ENCODE results near the gene PCDHA4. TPM values are rescaled to one million over a fixed set of nuclear protein-coding genes. Genes with fewer than 3 reads are reported as not detected.
A peak's percentile ranks its signal among the peaks of the same experiment; 100 is the strongest.
"Not testable (repeated sequence)": the region's sequence is repeated elsewhere in the genome, so short reads cannot be mapped to it uniquely, and the experiment has no call there.

Gene PCDHA4
- total and polyA plus RNA-seq, 2 experiments from 2014 or later = 1.8 to 12.5 TPM

DNA sequence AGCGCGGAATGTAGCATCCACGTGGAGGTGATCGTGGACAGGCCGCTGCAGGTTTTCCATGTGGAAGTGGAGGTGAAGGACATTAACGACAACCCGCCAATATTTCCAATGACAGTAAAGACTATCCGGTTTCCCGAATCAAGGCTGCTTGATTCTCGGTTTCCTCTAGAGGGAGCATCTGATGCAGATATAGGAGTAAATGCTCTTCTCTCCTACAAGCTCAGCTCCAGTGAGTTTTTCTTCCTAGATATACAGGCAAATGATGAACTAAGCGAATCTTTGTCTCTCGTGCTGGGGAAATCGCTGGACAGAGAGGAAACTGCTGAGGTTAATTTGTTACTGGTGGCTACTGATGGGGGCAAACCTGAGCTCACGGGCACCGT is 11.6 kb upstream of the PCDHA4 start:
- Mint-ChIP-seq H3K36me3 (ENCODE audit: low read depth) (peaks cover 22% of the 10 kb centered on the region), H3K4me1 (no peaks in the 10 kb centered on the region), H3K4me3 (peak overlapping the region; percentile 84), H3K27ac (no peak overlapping the region), H3K9me3 (peaks cover 32% of the 10 kb centered on the region), H3K27me3 (ENCODE audit: insufficient read depth, low read depth, poor library complexity) (no peaks in the 10 kb centered on the region)
- no peaks in the 10 kb centered on the region for H3K9me2 ChIP-seq (ENCODE audit: insufficient read depth)
- H3K27ac ChIP-seq (ENCODE audit: low read depth) = no peak overlapping the region
- H3K4me2 ChIP-seq = peak overlapping the region; percentile 73
- no peaks in the 10 kb centered on the region for H3K27me3 ChIP-seq (ENCODE audit: insufficient read depth)
- H3K4me1 ChIP-seq (ENCODE audit: insufficient read depth) = no peaks in the 10 kb centered on the region
- no peak for TF ChIP-seq JUNB (IDR thresholded peaks at IDR 0.05; ENCODE audit: unreplicated experiment)
- TF ChIP-seq, protein P1, sequence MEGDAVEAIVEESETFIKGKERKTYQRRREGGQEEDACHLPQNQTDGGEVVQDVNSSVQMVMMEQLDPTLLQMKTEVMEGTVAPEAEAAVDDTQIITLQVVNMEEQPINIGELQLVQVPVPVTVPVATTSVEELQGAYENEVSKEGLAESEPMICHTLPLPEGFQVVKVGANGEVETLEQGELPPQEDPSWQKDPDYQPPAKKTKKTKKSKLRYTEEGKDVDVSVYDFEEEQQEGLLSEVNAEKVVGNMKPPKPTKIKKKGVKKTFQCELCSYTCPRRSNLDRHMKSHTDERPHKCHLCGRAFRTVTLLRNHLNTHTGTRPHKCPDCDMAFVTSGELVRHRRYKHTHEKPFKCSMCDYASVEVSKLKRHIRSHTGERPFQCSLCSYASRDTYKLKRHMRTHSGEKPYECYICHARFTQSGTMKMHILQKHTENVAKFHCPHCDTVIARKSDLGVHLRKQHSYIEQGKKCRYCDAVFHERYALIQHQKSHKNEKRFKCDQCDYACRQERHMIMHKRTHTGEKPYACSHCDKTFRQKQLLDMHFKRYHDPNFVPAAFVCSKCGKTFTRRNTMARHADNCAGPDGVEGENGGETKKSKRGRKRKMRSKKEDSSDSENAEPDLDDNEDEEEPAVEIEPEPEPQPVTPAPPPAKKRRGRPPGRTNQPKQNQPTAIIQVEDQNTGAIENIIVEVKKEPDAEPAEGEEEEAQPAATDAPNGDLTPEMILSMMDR (conservative IDR thresholded peaks at IDR 0.05; ENCODE audit: low read depth in 2 of 2) = peak; percentile 58 to 63
- H3K4me3 ChIP-seq = peak overlapping the region; percentile 55
- peak; percentile 94 for ATAC-seq
- no peaks in the 10 kb centered on the region for H3K79me2 ChIP-seq (replicated peaks; ENCODE audit: insufficient read depth)
- no peaks in the 10 kb centered on the region for H3F3A ChIP-seq (replicated peaks; ENCODE audit: low read depth)
- DNase-seq (ENCODE audit: low spot score) = peak; percentile 85
- no peaks in the 10 kb centered on the region for H3K36me3 ChIP-seq (ENCODE audit: insufficient read depth)
- H2AFZ ChIP-seq = peak overlapping the region; percentile 48
- H4K20me1 ChIP-seq (replicated peaks; ENCODE audit: insufficient read depth) = no peaks in the 10 kb centered on the region

DNA sequence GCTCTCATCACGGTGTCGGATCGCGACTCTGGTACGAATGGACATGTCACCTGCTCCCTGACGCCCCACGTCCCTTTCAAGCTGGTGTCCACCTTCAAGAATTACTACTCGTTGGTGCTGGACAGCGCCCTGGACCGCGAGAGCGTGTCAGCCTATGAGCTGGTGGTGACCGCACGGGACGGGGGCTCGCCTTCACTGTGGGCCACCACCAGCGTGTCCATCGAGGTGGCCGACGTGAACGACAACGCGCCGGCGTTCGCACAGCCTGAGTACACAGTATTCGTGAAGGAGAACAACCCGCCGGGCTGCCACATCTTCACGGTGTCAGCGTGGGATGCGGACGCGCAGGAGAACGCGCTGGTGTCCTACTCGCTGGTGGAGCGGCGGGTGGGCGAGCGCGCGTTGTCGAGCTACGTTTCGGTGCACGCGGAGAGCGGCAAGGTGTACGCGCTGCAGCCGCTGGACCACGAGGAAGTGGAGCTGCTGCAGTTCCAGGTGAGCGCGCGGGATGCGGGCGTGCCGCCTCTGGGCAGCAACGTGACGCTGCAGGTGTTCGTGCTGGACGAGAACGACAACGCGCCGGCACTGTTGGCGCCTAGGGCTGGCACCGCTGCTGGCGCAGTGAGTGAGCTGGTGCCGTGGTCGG is 10.7 kb upstream of the PCDHA4 start:
- Mint-ChIP-seq H3K9me3 (peaks cover 31% of the 10 kb centered on the region), H3K36me3 (ENCODE audit: low read depth) (peaks cover 29% of the 10 kb centered on the region), H3K4me3 (peak overlapping the region; percentile 84; the same call in 1 of the 3 replicates)
- H2AFZ ChIP-seq; H3K27me3 Mint-ChIP-seq (ENCODE audit: insufficient read depth, low read depth, poor library complexity); H3F3A ChIP-seq (replicated peaks; ENCODE audit: low read depth); H3K4me1 Mint-ChIP-seq; H4K20me1 ChIP-seq (replicated peaks; ENCODE audit: insufficient read depth); H3K9me2 ChIP-seq (ENCODE audit: insufficient read depth); H3K4me3 ChIP-seq; H3K4me2 ChIP-seq; ATAC-seq; H3K79me2 ChIP-seq (replicated peaks; ENCODE audit: insufficient read depth); H3K27me3 ChIP-seq (ENCODE audit: insufficient read depth); H3K27ac ChIP-seq (ENCODE audit: low read depth); DNase-seq (ENCODE audit: low spot score); H3K4me1 ChIP-seq (ENCODE audit: insufficient read depth); H3K36me3 ChIP-seq (ENCODE audit: insufficient read depth); H3K27ac Mint-ChIP-seq: not testable (repeated sequence)
- TF ChIP-seq, protein P2, sequence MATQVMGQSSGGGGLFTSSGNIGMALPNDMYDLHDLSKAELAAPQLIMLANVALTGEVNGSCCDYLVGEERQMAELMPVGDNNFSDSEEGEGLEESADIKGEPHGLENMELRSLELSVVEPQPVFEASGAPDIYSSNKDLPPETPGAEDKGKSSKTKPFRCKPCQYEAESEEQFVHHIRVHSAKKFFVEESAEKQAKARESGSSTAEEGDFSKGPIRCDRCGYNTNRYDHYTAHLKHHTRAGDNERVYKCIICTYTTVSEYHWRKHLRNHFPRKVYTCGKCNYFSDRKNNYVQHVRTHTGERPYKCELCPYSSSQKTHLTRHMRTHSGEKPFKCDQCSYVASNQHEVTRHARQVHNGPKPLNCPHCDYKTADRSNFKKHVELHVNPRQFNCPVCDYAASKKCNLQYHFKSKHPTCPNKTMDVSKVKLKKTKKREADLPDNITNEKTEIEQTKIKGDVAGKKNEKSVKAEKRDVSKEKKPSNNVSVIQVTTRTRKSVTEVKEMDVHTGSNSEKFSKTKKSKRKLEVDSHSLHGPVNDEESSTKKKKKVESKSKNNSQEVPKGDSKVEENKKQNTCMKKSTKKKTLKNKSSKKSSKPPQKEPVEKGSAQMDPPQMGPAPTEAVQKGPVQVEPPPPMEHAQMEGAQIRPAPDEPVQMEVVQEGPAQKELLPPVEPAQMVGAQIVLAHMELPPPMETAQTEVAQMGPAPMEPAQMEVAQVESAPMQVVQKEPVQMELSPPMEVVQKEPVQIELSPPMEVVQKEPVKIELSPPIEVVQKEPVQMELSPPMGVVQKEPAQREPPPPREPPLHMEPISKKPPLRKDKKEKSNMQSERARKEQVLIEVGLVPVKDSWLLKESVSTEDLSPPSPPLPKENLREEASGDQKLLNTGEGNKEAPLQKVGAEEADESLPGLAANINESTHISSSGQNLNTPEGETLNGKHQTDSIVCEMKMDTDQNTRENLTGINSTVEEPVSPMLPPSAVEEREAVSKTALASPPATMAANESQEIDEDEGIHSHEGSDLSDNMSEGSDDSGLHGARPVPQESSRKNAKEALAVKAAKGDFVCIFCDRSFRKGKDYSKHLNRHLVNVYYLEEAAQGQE (IDR thresholded peaks at IDR 0.05; ENCODE audit: unreplicated experiment) = peak; percentile 51

DNA sequence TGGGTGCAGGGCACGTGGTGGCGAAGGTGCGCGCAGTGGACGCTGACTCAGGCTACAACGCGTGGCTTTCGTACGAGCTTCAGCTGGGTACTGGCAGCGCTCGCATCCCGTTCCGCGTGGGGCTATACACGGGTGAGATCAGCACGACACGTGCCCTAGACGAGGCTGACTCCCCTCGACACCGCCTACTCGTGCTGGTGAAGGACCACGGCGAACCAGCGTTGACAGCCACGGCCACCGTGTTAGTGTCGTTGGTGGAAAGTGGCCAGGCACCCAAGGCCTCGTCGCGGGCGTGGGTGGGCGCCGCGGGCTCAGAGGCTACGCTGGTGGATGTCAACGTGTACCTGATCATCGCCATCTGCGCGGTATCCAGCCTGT is 10.2 kb upstream of the PCDHA4 start:
- no peak overlapping the region for H3K4me3 ChIP-seq
- H3K4me1 ChIP-seq (ENCODE audit: insufficient read depth) = no peaks in the 10 kb centered on the region
- H3K27ac ChIP-seq (ENCODE audit: low read depth) = no peak overlapping the region
- no peaks in the 10 kb centered on the region for H3F3A ChIP-seq (replicated peaks; ENCODE audit: low read depth)
- Mint-ChIP-seq H3K9me3 (peaks cover 35% of the 10 kb centered on the region), H3K4me1 (no peaks in the 10 kb centered on the region), H3K27me3 (ENCODE audit: insufficient read depth, low read depth, poor library complexity) (no peaks in the 10 kb centered on the region), H3K27ac (no peak overlapping the region), H3K4me3 (no peak overlapping the region), H3K36me3 (ENCODE audit: low read depth) (peaks cover 34% of the 10 kb centered on the region)
- H3K79me2 ChIP-seq (replicated peaks; ENCODE audit: insufficient read depth) = no peaks in the 10 kb centered on the region
- H2AFZ ChIP-seq = no peak overlapping the region
- no peaks in the 10 kb centered on the region for H4K20me1 ChIP-seq (replicated peaks; ENCODE audit: insufficient read depth)
- DNase-seq (ENCODE audit: low spot score) = no peak
- H3K27me3 ChIP-seq (ENCODE audit: insufficient read depth) = no peaks in the 10 kb centered on the region
- H3K4me2 ChIP-seq = no peak overlapping the region
- no peak for ATAC-seq
- no peaks in the 10 kb centered on the region for H3K9me2 ChIP-seq (ENCODE audit: insufficient read depth)
- no peaks in the 10 kb centered on the region for H3K36me3 ChIP-seq (ENCODE audit: insufficient read depth)
- TF ChIP-seq ZNF114 (CRISPR knock-in tag; IDR thresholded peaks at IDR 0.05) (no peak), EZH2phosphoT487 (IDR thresholded peaks at IDR 0.05; ENCODE audit: unreplicated experiment) (no peak), STAT1 (IDR thresholded peaks at IDR 0.05; ENCODE audit: unreplicated experiment) (no peak), CREB1 (CRISPR knock-in tag; IDR thresholded peaks at IDR 0.05; ENCODE audit: low read depth) (no peak), EZH2 (IDR thresholded peaks at IDR 0.05; ENCODE audit: low read depth, unreplicated experiment) (no peak)
- TF ChIP-seq, protein P2 (IDR thresholded peaks at IDR 0.05; ENCODE audit: unreplicated experiment) = no peak

Measured in GM23338 (cell line).